ENCODE measurements around the gene BSND.

GRCh38 chr1:54975356-54976108, 23.2 kb upstream of the BSND start:
- no peak for TF ChIP-seq CTCF (conservative IDR thresholded peaks at IDR 0.05; ENCODE audit: low read depth, low read length)
- TF ChIP-seq EZH2 (IDR thresholded peaks at IDR 0.05; ENCODE audit: borderline replicate concordance, low read depth, low read length, poor library complexity, severe bottlenecking) = no peak
